ENCODE results near the gene MS4A14. TPM values are rescaled to one million over a fixed set of nuclear protein-coding genes. Genes with fewer than 3 reads are reported as not detected.

Gene MS4A14
- total and polyA plus RNA-seq, 2 of the 8 experiments (the other 6 are each of a cell fraction or from before 2014, with no cell fraction given): not detected

DNA sequence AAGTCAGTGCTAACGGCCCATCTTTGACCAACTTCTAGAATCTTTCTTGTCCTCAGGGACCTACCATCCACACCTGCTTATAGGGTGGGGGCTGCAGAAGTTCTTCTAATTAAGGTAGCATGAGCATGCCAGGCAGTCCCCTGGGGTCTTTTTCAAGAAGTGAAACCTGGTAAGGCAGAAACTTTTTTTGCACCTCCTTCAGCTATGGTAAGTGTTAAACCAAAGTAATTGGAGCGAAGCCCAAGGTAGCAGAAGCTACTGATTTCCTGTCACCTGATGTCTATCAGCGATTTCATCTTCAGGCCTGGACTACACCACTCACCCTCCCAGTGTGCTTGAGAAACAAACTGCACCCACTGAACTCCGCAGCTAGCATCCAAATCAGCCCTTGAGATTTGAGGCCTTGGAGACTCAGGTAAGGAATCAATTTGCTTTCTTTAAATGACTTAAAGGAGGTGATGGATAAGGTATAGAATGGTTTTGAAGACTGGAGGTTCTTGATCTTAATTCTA is 59.3 kb downstream of the MS4A14 start, which contains the start of gene MS4A1:
TSS of gene MS4A1 (plus strand) at position 317 of the 512 bp plus-strand sequence. CDS start 6,528 bp downstream, outside the sequence.
- Histone ChIP-seq H3K9me3 (ENCODE audit: insufficient read depth in 2 of 2, low read depth in 1 of 2, low read length in 1 of 2) (peaks cover 0 to 8% of the 10 kb centered on the region in 2 experiments; a peak in 2 of 4 replicates), H2BK5ac (ENCODE audit: low read depth, low read length) (no peak within 1 kb of the TSS), H3K79me2 (ENCODE audit: control insufficient read depth in 1 of 2, insufficient read depth in 2 of 2, low read length in 2 of 2) (no peaks in the 10 kb centered on the region), H2BK12ac (ENCODE audit: low read depth, low read length) (no peak within 1 kb of the TSS), H3K27ac (ENCODE audit: low read depth, low read length) (no peak within 1 kb of the TSS), H2BK15ac (ENCODE audit: low read length) (no peak within 1 kb of the TSS), H4K20me1 (replicated peaks in 1 of 2; ENCODE audit: control insufficient read depth in 1 of 2, insufficient read depth in 2 of 2, low read length in 2 of 2) (no peaks in the 10 kb centered on the region), H3K14ac (ENCODE audit: insufficient read length) (no peak within 1 kb of the TSS), H2BK120ac (replicated peaks; ENCODE audit: low read depth, low read length) (no peak within 1 kb of the TSS), H2AK5ac (ENCODE audit: low read depth, low read length) (no peak within 1 kb of the TSS), H3K79me1 (ENCODE audit: low read depth, low read length) (no peaks in the 10 kb centered on the region), H3K4me3 (ENCODE audit: extremely low read depth in 1 of 4, insufficient read depth in 2 of 4, low read depth in 3 of 4, low read length in 4 of 4) (no peak within 1 kb of the TSS), H3K23ac (ENCODE audit: insufficient read length) (no peak within 1 kb of the TSS), H2BK20ac (ENCODE audit: low read length) (no peak within 1 kb of the TSS), H4K5ac (ENCODE audit: insufficient read length, low read depth, low read length) (no peak within 1 kb of the TSS), H3K4me1 (replicated peaks in 1 of 4; ENCODE audit: control insufficient read depth in 3 of 4, insufficient read depth in 4 of 4, low read length in 3 of 4) (no peaks in the 10 kb centered on the region), H2AFZ (ENCODE audit: low read length) (no peak within 1 kb of the TSS), H3K27me3 (replicated peaks in 1 of 4; ENCODE audit: control insufficient read depth in 3 of 4, extremely low read depth in 1 of 4, insufficient read depth in 3 of 4, low read length in 3 of 4) (no peaks in the 10 kb centered on the region), H4K91ac (replicated peaks; ENCODE audit: insufficient read length, low read length) (no peak within 1 kb of the TSS), H4K8ac (ENCODE audit: extremely low read depth, insufficient read depth, low read length) (no peak within 1 kb of the TSS), H3K9ac (replicated peaks in 1 of 4; ENCODE audit: extremely low read depth in 1 of 4, low read depth in 3 of 4, low read length in 3 of 4) (no peak within 1 kb of the TSS), H3K23me2 (ENCODE audit: low read depth, low read length) (no peaks in the 10 kb centered on the region), H3K36me3 (ENCODE audit: control insufficient read depth in 2 of 4, insufficient read depth in 4 of 4, low read length in 3 of 4) (no peaks in the 10 kb centered on the region), H3K18ac (ENCODE audit: extremely low read depth, low read length) (no peak within 1 kb of the TSS), H3K56ac (replicated peaks; ENCODE audit: insufficient read length, low read depth, low read length) (no peak within 1 kb of the TSS), H3K4ac (replicated peaks; ENCODE audit: insufficient read length, low read depth, low read length) (no peak within 1 kb of the TSS), H3K4me2 (ENCODE audit: insufficient read depth in 1 of 2, low read depth in 2 of 2, low read length in 2 of 2) (no peak within 1 kb of the TSS)
- DNase-seq (ENCODE audit: low read depth in 1 of 2, low spot score in 2 of 2): no peak
- 68% methylated on average over 4 of the region's 4 CpGs; no CpG with 5 or more reads in 1 of the 2 experiments for WGBS, 2 experiments (ENCODE audit: extremely low coverage in 1 of 2, insufficient coverage in 1 of 2, insufficient read length in 1 of 2, insufficient replicate concordance in 2 of 2, low coverage in 1 of 2, low lambda C conversion rate in 2 of 2, missing lambda C conversion rate in 1 of 2)
- POLR2A ChIA-PET (ENCODE audit: partially characterized antibody): no interaction called here
- FAIRE-seq: no peak
- CTCF ChIA-PET (ENCODE audit: partially characterized antibody): no interaction called here
- TF ChIP-seq CTCF (IDR thresholded peaks at IDR 0.05; ENCODE audit: control extremely low read depth in 1 of 3, insufficient read depth in 1 of 3, low read depth in 1 of 3, low read length in 3 of 3) (no peak), POU5F1 (IDR thresholded peaks at IDR 0.05; ENCODE audit: low read depth, low read length) (no peak), FOSL1 (IDR thresholded peaks at IDR 0.05; ENCODE audit: insufficient read depth, low read depth, low read length) (no peak)

Measured in H1 (cell line).